H1 (cell line): ENCODE data around the gene TPM1. TPM values are rescaled to one million over a fixed set of nuclear protein-coding genes. Genes with fewer than 3 reads are reported as not detected.
A peak's percentile ranks its signal among the peaks of the same experiment; 100 is the strongest.

Experiments used
- CTCF ChIA-PET: fragments of 300-600 bp; sonication (Branson Sonifier 250); formaldehyde crosslinking; loops from one replicate; lab custom pipeline; 2021; ENCODE audit not compliant: partially characterized antibody; lab: Charles Lee
- POLR2A ChIA-PET: fragments of 300-600 bp; sonication (Branson Sonifier 250); formaldehyde crosslinking; loops from one replicate; lab custom pipeline; 2021; ENCODE audit warnings: inconsistent platforms; ENCODE audit not compliant: partially characterized antibody; lab: Charles Lee
- DNase-seq, 2 experiments: peaks; one replicate each; pipeline versions ENCODE4 v3.0.0 to v3.0.0-alpha.2; 2010 to 2022; ENCODE audit warnings: low spot score in 2 of 2, low read depth in 1 of 2, mixed read lengths in 1 of 2
- FAIRE-seq: peaks from 2 replicates; lab custom pipeline; 2011; peaks lifted over from hg19 to GRCh38; lab: Jason Lieb, UNC
- H2AFZ ChIP-seq: 2 replicates; pipeline ENCODE4 v1.8.1; 2012; ENCODE audit warnings: low read length, inconsistent platforms
- H2AK5ac ChIP-seq: 2 replicates; pipeline ENCODE4 v1.6.1; 2013; ENCODE audit warnings: low read depth, low read length
- H2BK120ac ChIP-seq: replicated peaks from 2 replicates; pipeline ENCODE3; 2013; ENCODE audit warnings: low read depth, low read length, inconsistent platforms
- H2BK12ac ChIP-seq: 2 replicates; pipeline ENCODE4 v1.6.1; 2013; ENCODE audit warnings: low read depth, low read length
- H2BK15ac ChIP-seq: 2 replicates; pipeline ENCODE4 v1.6.1; 2013; ENCODE audit warnings: low read length
- H2BK20ac ChIP-seq: 2 replicates; pipeline ENCODE4 v1.6.1; 2013; ENCODE audit warnings: low read length
- H2BK5ac ChIP-seq: 2 replicates; pipeline ENCODE4 v1.6.1; 2013; ENCODE audit warnings: low read depth, low read length
- H3K14ac ChIP-seq: 2 replicates; pipeline ENCODE4 v1.6.1; 2013; ENCODE audit warnings: inconsistent platforms; ENCODE audit not compliant: insufficient read length
- H3K18ac ChIP-seq: 2 replicates; pipeline ENCODE4 v1.6.1; 2013; ENCODE audit warnings: low read length; ENCODE audit errors: extremely low read depth
- H3K23ac ChIP-seq: 2 replicates; pipeline ENCODE4 v1.6.1; 2013; ENCODE audit warnings: inconsistent platforms; ENCODE audit not compliant: insufficient read length
- H3K23me2 ChIP-seq: 2 replicates; pipeline ENCODE4 v1.6.1; 2013; ENCODE audit warnings: low read depth, low read length
- H3K27ac ChIP-seq: 2 replicates; pipeline ENCODE4 v1.6.1; 2011; ENCODE audit warnings: low read depth, low read length, inconsistent platforms
- H3K27me3 ChIP-seq, 4 experiments: replicated peaks in 1 of 4; 1 replicate in 1 of 4; 2 replicates in 3 of 4; pipeline versions ENCODE4 v1.6.1 to v1.8.1; 2011 to 2013; ENCODE audit warnings: low read length in 3 of 4, mild to moderate bottlenecking in 3 of 4, inconsistent platforms in 2 of 4, mixed read lengths in 2 of 4, moderate library complexity in 1 of 4; ENCODE audit not compliant: control insufficient read depth in 3 of 4, insufficient read depth in 3 of 4; ENCODE audit errors: extremely low read depth in 1 of 4
- H3K36me3 ChIP-seq, 4 experiments: 2 replicates each; pipeline versions ENCODE4 v1.6.1 to v1.8.1; 2011 to 2013; ENCODE audit warnings: mild to moderate bottlenecking in 4 of 4, low read length in 3 of 4, moderate library complexity in 2 of 4, control low read depth in 1 of 4, inconsistent platforms in 1 of 4; ENCODE audit not compliant: insufficient read depth in 4 of 4, control insufficient read depth in 2 of 4
- H3K4ac ChIP-seq: replicated peaks from 2 replicates; pipeline ENCODE3; 2013; ENCODE audit warnings: low read length, low read depth, mixed read lengths, inconsistent platforms; ENCODE audit not compliant: insufficient read length
- H3K4me1 ChIP-seq, 4 experiments: replicated peaks in 1 of 4; 1 replicate in 1 of 4; 2 replicates in 3 of 4; pipeline versions ENCODE4 v1.6.1 to v1.8.1; 2011 to 2013; ENCODE audit warnings: low read length in 3 of 4, inconsistent platforms in 2 of 4, mixed read lengths in 1 of 4; ENCODE audit not compliant: insufficient read depth in 4 of 4, control insufficient read depth in 3 of 4
- H3K4me2 ChIP-seq, 2 experiments: 2 replicates each; pipeline versions ENCODE4 v1.6.1 to v1.8.1; 2011 to 2013; ENCODE audit warnings: low read depth in 2 of 2, low read length in 2 of 2, control low read depth in 1 of 2, inconsistent platforms in 1 of 2, mild to moderate bottlenecking in 1 of 2; ENCODE audit not compliant: insufficient read depth in 1 of 2
- H3K4me3 ChIP-seq, 4 experiments: fragments of 200-600, 300-600 bp in 1 of 4; sonication (generic), shearing (Covaris generic), sonication (Bioruptor Twin) in 1 of 4; 2 replicates each; pipeline versions ENCODE4 v1.5.1 to v1.8.1; 2011 to 2016; ENCODE audit warnings: low read length in 4 of 4, low read depth in 3 of 4, control low read depth in 2 of 4, inconsistent platforms in 2 of 4, mild to moderate bottlenecking in 2 of 4, mixed read lengths in 1 of 4, moderate library complexity in 1 of 4; ENCODE audit not compliant: insufficient read depth in 2 of 4; ENCODE audit errors: extremely low read depth in 1 of 4
- H3K56ac ChIP-seq: replicated peaks from 2 replicates; pipeline ENCODE3; 2013; ENCODE audit warnings: low read depth, mild to moderate bottlenecking, mixed read lengths, low read length, inconsistent platforms; ENCODE audit not compliant: insufficient read length
- H3K79me1 ChIP-seq: 2 replicates; pipeline ENCODE4 v1.6.1; 2013; ENCODE audit warnings: low read depth, low read length, control low read depth
- H3K79me2 ChIP-seq, 2 experiments: 2 replicates each; pipeline versions ENCODE4 v1.6.1 to v1.8.1; 2012 to 2013; ENCODE audit warnings: low read length in 2 of 2, mild to moderate bottlenecking in 2 of 2, inconsistent platforms in 1 of 2; ENCODE audit not compliant: insufficient read depth in 2 of 2, control insufficient read depth in 1 of 2
- H3K9ac ChIP-seq, 4 experiments: replicated peaks in 1 of 4; 1 replicate in 1 of 4; 2 replicates in 3 of 4; pipeline versions ENCODE4 v1.6.1 to v1.8.1; 2011 to 2013; ENCODE audit warnings: low read depth in 3 of 4, low read length in 3 of 4, control low read depth in 2 of 4, mild to moderate bottlenecking in 2 of 4, moderate library complexity in 2 of 4, inconsistent platforms in 1 of 4; ENCODE audit errors: extremely low read depth in 1 of 4
- H3K9me3 ChIP-seq, 2 experiments: 2 replicates each; pipeline versions ENCODE4 v1.6.1 to v1.8.1; 2012 to 2013; ENCODE audit warnings: mild to moderate bottlenecking in 2 of 2, moderate library complexity in 2 of 2, control low read depth in 1 of 2, inconsistent platforms in 1 of 2, low read depth in 1 of 2, low read length in 1 of 2, mixed read lengths in 1 of 2; ENCODE audit not compliant: insufficient read depth in 2 of 2
- H4K20me1 ChIP-seq, 2 experiments: replicated peaks in 1 of 2; 2 replicates each; pipeline versions ENCODE3 to v1.8.1; 2011 to 2013; ENCODE audit warnings: inconsistent platforms in 2 of 2, low read length in 2 of 2, mild to moderate bottlenecking in 1 of 2; ENCODE audit not compliant: insufficient read depth in 2 of 2, control insufficient read depth in 1 of 2
- H4K5ac ChIP-seq: 2 replicates; pipeline ENCODE4 v1.6.1; 2013; ENCODE audit warnings: low read length, low read depth, mixed read lengths, inconsistent platforms; ENCODE audit not compliant: insufficient read length
- H4K8ac ChIP-seq: 2 replicates; pipeline ENCODE4 v1.8.0; 2013; ENCODE audit warnings: mild to moderate bottlenecking, moderate library complexity, low read length, inconsistent platforms; ENCODE audit not compliant: insufficient read depth; ENCODE audit errors: extremely low read depth
- H4K91ac ChIP-seq: replicated peaks from 2 replicates; pipeline ENCODE3; 2013; ENCODE audit warnings: low read length, mixed read lengths, inconsistent platforms; ENCODE audit not compliant: insufficient read length
- BRCA1 ChIP-seq: IDR thresholded peaks from 2 replicates; pipeline ENCODE4 v1.6.1; 2012; ENCODE audit warnings: low read depth, low read length, improper control_type of control experiment
- CEBPB ChIP-seq: IDR thresholded peaks from 2 replicates; pipeline ENCODE4 v1.6.1; 2012; ENCODE audit warnings: low read depth, low read length
- E2F6 ChIP-seq: IDR thresholded peaks from 2 replicates; pipeline ENCODE4 v1.6.1; 2012; ENCODE audit warnings: inconsistent platforms
- POLR2A ChIP-seq, 2 experiments: IDR thresholded peaks; 1 replicate in 1 of 2; 2 replicates in 1 of 2; pipeline ENCODE4 v1.6.1; 2011; ENCODE audit warnings: low read depth in 2 of 2, low read length in 2 of 2, mild to moderate bottlenecking in 2 of 2; ENCODE audit errors: control extremely low read depth in 1 of 2
- POLR2AphosphoS5 ChIP-seq: IDR thresholded peaks from 2 replicates; pipeline ENCODE4 v1.6.1; 2011; ENCODE audit warnings: low read depth, low read length
- RNF2 ChIP-seq: fragments of 200-900, 300-1000 bp; sonication (generic); IDR thresholded peaks from 2 replicates; pipeline ENCODE4 v1.7.1; 2016; ENCODE audit warnings: borderline replicate concordance, low read depth, mild to moderate bottlenecking, antibody characterized with exemption, low read length; ENCODE audit not compliant: poor library complexity, severe bottlenecking; ENCODE audit errors: missing control alignments
- SIN3A ChIP-seq, 2 experiments: IDR thresholded peaks in 1 of 2; conservative IDR thresholded peaks in 1 of 2; 2 replicates each; pipeline ENCODE4 v1.6.1; 2011 to 2012; ENCODE audit warnings: low read length in 2 of 2, improper control_type of control experiment in 1 of 2, low read depth in 1 of 2, mild to moderate bottlenecking in 1 of 2
- TAF1 ChIP-seq: IDR thresholded peaks from 2 replicates; pipeline ENCODE4 v1.6.1; 2011; ENCODE audit warnings: mild to moderate bottlenecking, low read depth, low read length
- WGBS, 2 experiments: shearing (Covaris generic) in 1 of 2; methylation state at CpG; one replicate each; pipeline versions ENCODE4 v1.1.6 to v1.1.7; 2013 to 2015; ENCODE audit warnings: low lambda C conversion rate in 2 of 2, mixed read lengths in 2 of 2, inconsistent platforms in 1 of 2, low coverage in 1 of 2, missing lambda C conversion rate in 1 of 2; ENCODE audit not compliant: insufficient replicate concordance in 2 of 2, insufficient coverage in 1 of 2, insufficient read length in 1 of 2; ENCODE audit errors: extremely low coverage in 1 of 2, missing lambda C conversion rate in 1 of 2; 5-methylcytosine and 5-hydroxymethylcytosine counted together
- polyA plus RNA-seq, 7 experiments: library from polyadenylated mRNA; depleted of rRNA in 3 of 7; stranded (reverse) in 5 of 7; unstranded in 2 of 7; fragments of >200 nt in 5 of 7; fragments of 200-250 nt in 2 of 7; gene quantifications; 1 replicate in 5 of 7; 2 replicates in 1 of 7; 4 replicates in 1 of 7; pipeline versions ENCODE4 v1.2.1 to v1.2.3, GENCODE V29; 2011 to 2013; ENCODE audit warnings: missing spikeins in 2 of 7, mixed read lengths in 2 of 7
- total RNA-seq: library from RNA; stranded (reverse); fragmentation: NEBNext Ultra II Directional; extraction: Animal tissue kit (Norgen Biotek cat#: 25700); gene quantifications from 2 replicates; pipeline ENCODE4 v1.2.1, GENCODE V29; 2021

Gene TPM1
- total and polyA plus RNA-seq, 2 of the 8 experiments (the other 6 are each of a cell fraction or from before 2014, with no cell fraction given), result 258 to 579 TPM

GRCh38 chr15:63052077-63052841 is 9.7 kb downstream of the TPM1 start:
- Histone ChIP-seq H2AK5ac (no peak overlapping the region), H3K23me2 (peaks cover 10% of the 10 kb centered on the region; the same call in 1 of the 2 replicates), H3K4me3 (no peak overlapping the region), H2BK120ac (no peak overlapping the region), H3K14ac (no peak overlapping the region), H3K9me3 (no peaks in the 10 kb centered on the region), H3K79me1 (peaks cover 5% of the 10 kb centered on the region; the same call in 1 of the 2 replicates), H3K27me3 (no peaks in the 10 kb centered on the region), H3K4ac (no peak overlapping the region), H4K8ac (no peak overlapping the region), H2AFZ (no peak overlapping the region), H3K9ac (no peak overlapping the region), H3K23ac (no peak overlapping the region), H4K5ac (no peak overlapping the region), H2BK15ac (no peak overlapping the region), H3K4me1 (peaks cover 5 to 10% (median 8%) of the 10 kb centered on the region in 4 experiments; a peak in 6 of 7 replicates), H3K18ac (no peak overlapping the region), H4K91ac (no peak overlapping the region), H2BK5ac (no peak overlapping the region), H3K27ac (no peak overlapping the region), H3K36me3 (peaks cover 12 to 70% (median 32%) of the 10 kb centered on the region in 4 experiments), H3K56ac (no peak overlapping the region), H3K79me2 (peaks cover 6 to 67% of the 10 kb centered on the region in 2 experiments; a peak in 3 of 4 replicates), H4K20me1 (peaks cover 0 to 17% of the 10 kb centered on the region in 2 experiments), H3K4me2 (no peak overlapping the region), H2BK12ac (no peak overlapping the region), H2BK20ac (no peak overlapping the region)
- no peak for TF ChIP-seq TAF1
- no peak for TF ChIP-seq BRCA1
- TF ChIP-seq POLR2AphosphoS5, result peak; percentile 76; the same call in 1 of the 2 replicates
- TF ChIP-seq POLR2A (IDR thresholded peaks at IDR 0.05; ENCODE audit: control extremely low read depth in 1 of 2, low read depth in 2 of 2, low read length in 2 of 2), result peak; percentile 13 to 20; a peak in 2 of 3 replicates
- no peak for TF ChIP-seq E2F6
- no peak for TF ChIP-seq SIN3A (conservative IDR thresholded peaks at IDR 0.05 in 1 of 2, IDR thresholded peaks at IDR 0.05 in 1 of 2; ENCODE audit: low read depth in 1 of 2, low read length in 2 of 2)
- TF ChIP-seq CEBPB, result no peak
- no peak for TF ChIP-seq RNF2
- WGBS, 2 experiments, result 93% methylated on average over 10 of the region's 10 CpGs; no CpG with 5 or more reads in 1 of the 2 experiments
- FAIRE-seq (no peak), DNase-seq (no peak)
- CTCF ChIA-PET, result interaction anchor here (0.7 to 1.0 kb wide), 3 partner anchors 203 to 270 kb away, joined by 3 to 4 read pairs (median 4); no protein-coding TSS in a partner anchor
- POLR2A ChIA-PET, result interaction anchor here (1.0 to 30.9 kb wide), 16 partner anchors 7 to 270 kb away, joined by 3 to 635 read pairs (median 4); partner anchors contain the start of gene TPM1
